ENCODE results near the gene CHMP4B.

DNA sequence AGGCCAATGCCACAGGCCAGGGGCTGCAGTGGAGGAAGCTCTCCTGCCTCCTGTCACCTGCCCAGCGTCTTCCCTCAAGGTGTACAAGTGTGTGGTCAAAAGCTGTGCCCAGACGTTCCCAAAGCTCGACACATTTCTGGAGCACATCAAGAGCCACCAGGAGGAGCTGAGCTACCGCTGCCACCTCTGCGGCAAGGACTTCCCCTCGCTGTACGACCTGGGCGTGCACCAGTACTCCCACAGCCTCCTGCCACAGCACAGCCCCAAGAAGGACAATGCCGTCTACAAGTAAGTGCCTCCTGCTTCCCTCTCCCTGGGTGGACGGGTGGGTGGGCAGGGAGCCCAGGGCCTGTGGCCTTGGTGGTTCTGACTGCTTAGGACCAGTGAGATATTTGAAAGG lies 41.1 kb upstream of the CHMP4B start:
- TF ChIP-seq, protein P1, sequence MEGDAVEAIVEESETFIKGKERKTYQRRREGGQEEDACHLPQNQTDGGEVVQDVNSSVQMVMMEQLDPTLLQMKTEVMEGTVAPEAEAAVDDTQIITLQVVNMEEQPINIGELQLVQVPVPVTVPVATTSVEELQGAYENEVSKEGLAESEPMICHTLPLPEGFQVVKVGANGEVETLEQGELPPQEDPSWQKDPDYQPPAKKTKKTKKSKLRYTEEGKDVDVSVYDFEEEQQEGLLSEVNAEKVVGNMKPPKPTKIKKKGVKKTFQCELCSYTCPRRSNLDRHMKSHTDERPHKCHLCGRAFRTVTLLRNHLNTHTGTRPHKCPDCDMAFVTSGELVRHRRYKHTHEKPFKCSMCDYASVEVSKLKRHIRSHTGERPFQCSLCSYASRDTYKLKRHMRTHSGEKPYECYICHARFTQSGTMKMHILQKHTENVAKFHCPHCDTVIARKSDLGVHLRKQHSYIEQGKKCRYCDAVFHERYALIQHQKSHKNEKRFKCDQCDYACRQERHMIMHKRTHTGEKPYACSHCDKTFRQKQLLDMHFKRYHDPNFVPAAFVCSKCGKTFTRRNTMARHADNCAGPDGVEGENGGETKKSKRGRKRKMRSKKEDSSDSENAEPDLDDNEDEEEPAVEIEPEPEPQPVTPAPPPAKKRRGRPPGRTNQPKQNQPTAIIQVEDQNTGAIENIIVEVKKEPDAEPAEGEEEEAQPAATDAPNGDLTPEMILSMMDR (IDR thresholded peaks at IDR 0.05) = no peak
- TF ChIP-seq EZH2 (IDR thresholded peaks at IDR 0.05; ENCODE audit: borderline replicate concordance, insufficient read depth, low read depth, low read length, poor library complexity, severe bottlenecking) = no peak

All from B cell (primary cell).